ENCODE results near the gene SMURF1.

Gene SMURF1

GRCh38 chr7:99189222-99189621 lies 45.3 kb upstream of the SMURF1 start:
- TF ChIP-seq, protein P1, sequence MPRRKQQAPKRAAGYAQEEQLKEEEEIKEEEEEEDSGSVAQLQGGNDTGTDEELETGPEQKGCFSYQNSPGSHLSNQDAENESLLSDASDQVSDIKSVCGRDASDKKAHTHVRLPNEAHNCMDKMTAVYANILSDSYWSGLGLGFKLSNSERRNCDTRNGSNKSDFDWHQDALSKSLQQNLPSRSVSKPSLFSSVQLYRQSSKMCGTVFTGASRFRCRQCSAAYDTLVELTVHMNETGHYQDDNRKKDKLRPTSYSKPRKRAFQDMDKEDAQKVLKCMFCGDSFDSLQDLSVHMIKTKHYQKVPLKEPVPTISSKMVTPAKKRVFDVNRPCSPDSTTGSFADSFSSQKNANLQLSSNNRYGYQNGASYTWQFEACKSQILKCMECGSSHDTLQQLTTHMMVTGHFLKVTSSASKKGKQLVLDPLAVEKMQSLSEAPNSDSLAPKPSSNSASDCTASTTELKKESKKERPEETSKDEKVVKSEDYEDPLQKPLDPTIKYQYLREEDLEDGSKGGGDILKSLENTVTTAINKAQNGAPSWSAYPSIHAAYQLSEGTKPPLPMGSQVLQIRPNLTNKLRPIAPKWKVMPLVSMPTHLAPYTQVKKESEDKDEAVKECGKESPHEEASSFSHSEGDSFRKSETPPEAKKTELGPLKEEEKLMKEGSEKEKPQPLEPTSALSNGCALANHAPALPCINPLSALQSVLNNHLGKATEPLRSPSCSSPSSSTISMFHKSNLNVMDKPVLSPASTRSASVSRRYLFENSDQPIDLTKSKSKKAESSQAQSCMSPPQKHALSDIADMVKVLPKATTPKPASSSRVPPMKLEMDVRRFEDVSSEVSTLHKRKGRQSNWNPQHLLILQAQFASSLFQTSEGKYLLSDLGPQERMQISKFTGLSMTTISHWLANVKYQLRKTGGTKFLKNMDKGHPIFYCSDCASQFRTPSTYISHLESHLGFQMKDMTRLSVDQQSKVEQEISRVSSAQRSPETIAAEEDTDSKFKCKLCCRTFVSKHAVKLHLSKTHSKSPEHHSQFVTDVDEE (CRISPR knock-in tag; IDR thresholded peaks at IDR 0.05) = no peak
- no peak for ATAC-seq

GRCh38 chr7:99188221-99188620 lies 44.3 kb upstream of the SMURF1 start:
- ATAC-seq = no peak
- TF ChIP-seq ZFP30 (CRISPR knock-in tag; IDR thresholded peaks at IDR 0.05) = no peak
- no peak for TF ChIP-seq PATZ1 (CRISPR knock-in tag; IDR thresholded peaks at IDR 0.05; ENCODE audit: borderline replicate concordance)
- TF ChIP-seq OSR1 (CRISPR knock-in tag; IDR thresholded peaks at IDR 0.05) = no peak
- TF ChIP-seq SNAI2 (CRISPR knock-in tag; IDR thresholded peaks at IDR 0.05) = no peak
- TF ChIP-seq, protein P2, sequence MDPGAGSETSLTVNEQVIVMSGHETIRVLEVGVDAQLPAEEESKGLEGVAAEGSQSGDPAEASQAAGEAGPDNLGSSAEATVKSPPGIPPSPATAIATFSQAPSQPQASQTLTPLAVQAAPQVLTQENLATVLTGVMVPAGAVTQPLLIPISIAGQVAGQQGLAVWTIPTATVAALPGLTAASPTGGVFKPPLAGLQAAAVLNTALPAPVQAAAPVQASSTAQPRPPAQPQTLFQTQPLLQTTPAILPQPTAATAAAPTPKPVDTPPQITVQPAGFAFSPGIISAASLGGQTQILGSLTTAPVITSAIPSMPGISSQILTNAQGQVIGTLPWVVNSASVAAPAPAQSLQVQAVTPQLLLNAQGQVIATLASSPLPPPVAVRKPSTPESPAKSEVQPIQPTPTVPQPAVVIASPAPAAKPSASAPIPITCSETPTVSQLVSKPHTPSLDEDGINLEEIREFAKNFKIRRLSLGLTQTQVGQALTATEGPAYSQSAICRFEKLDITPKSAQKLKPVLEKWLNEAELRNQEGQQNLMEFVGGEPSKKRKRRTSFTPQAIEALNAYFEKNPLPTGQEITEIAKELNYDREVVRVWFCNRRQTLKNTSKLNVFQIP (CRISPR knock-in tag; IDR thresholded peaks at IDR 0.05; ENCODE audit: borderline replicate concordance, low read depth) = no peak
- no peak for TF ChIP-seq ZFP3 (CRISPR knock-in tag; IDR thresholded peaks at IDR 0.05)
- TF ChIP-seq ESRRG (CRISPR knock-in tag; IDR thresholded peaks at IDR 0.05) = no peak
- TF ChIP-seq ARNTL (CRISPR knock-in tag; IDR thresholded peaks at IDR 0.05; ENCODE audit: borderline replicate concordance, low read depth) = no peak
- TF ChIP-seq, protein P3, sequence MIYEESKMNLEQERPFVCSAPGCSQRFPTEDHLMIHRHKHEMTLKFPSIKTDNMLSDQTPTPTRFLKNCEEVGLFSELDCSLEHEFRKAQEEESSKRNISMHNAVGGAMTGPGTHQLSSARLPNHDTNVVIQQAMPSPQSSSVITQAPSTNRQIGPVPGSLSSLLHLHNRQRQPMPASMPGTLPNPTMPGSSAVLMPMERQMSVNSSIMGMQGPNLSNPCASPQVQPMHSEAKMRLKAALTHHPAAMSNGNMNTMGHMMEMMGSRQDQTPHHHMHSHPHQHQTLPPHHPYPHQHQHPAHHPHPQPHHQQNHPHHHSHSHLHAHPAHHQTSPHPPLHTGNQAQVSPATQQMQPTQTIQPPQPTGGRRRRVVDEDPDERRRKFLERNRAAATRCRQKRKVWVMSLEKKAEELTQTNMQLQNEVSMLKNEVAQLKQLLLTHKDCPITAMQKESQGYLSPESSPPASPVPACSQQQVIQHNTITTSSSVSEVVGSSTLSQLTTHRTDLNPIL (CRISPR knock-in tag; IDR thresholded peaks at IDR 0.05; ENCODE audit: low read depth) = no peak
- TF ChIP-seq TOX (CRISPR knock-in tag; IDR thresholded peaks at IDR 0.05; ENCODE audit: borderline replicate concordance) = no peak

- no peak for ATAC-seq
These were observed 40.8 kb upstream of the SMURF1 start for GRCh38 chr7:99184532-99185218.

More at GRCh38 chr7:99184532-99185218, 40.8 kb upstream of the SMURF1 start:
- TF ChIP-seq, protein P1 (CRISPR knock-in tag; IDR thresholded peaks at IDR 0.05) = no peak
- no peak for TF ChIP-seq ARNTL (CRISPR knock-in tag; IDR thresholded peaks at IDR 0.05; ENCODE audit: borderline replicate concordance, low read depth)
- no peak for TF ChIP-seq ZFP30 (CRISPR knock-in tag; IDR thresholded peaks at IDR 0.05)
- no peak for TF ChIP-seq ZC3H10 (CRISPR knock-in tag; IDR thresholded peaks at IDR 0.05)
- TF ChIP-seq ESRRG (CRISPR knock-in tag; IDR thresholded peaks at IDR 0.05) = no peak
- TF ChIP-seq TOX (CRISPR knock-in tag; IDR thresholded peaks at IDR 0.05; ENCODE audit: borderline replicate concordance) = no peak
- TF ChIP-seq, protein P3 (CRISPR knock-in tag; IDR thresholded peaks at IDR 0.05; ENCODE audit: low read depth) = no peak
- TF ChIP-seq CSDC2 (CRISPR knock-in tag; IDR thresholded peaks at IDR 0.05) = no peak
- no peak for TF ChIP-seq SNAI2 (CRISPR knock-in tag; IDR thresholded peaks at IDR 0.05)
- TF ChIP-seq, protein P2 (CRISPR knock-in tag; IDR thresholded peaks at IDR 0.05; ENCODE audit: borderline replicate concordance, low read depth) = no peak
- no peak for TF ChIP-seq ZNF565 (CRISPR knock-in tag; conservative IDR thresholded peaks at IDR 0.05; ENCODE audit: low read depth)
- no peak for TF ChIP-seq GLIS3 (CRISPR knock-in tag; IDR thresholded peaks at IDR 0.05)
- no peak for TF ChIP-seq ISL1 (CRISPR knock-in tag; IDR thresholded peaks at IDR 0.05)
- no peak for TF ChIP-seq TCF4 (CRISPR knock-in tag; IDR thresholded peaks at IDR 0.05; ENCODE audit: borderline replicate concordance)
- no peak for TF ChIP-seq PPARA (CRISPR knock-in tag; IDR thresholded peaks at IDR 0.05; ENCODE audit: borderline replicate concordance)
- no peak for TF ChIP-seq OSR1 (CRISPR knock-in tag; IDR thresholded peaks at IDR 0.05)
